Mesothelial cell of epicardium (in vitro differentiated cells): ENCODE results near the gene PLCB1. TPM values are rescaled to one million over a fixed set of nuclear protein-coding genes. Genes with fewer than 3 reads are reported as not detected.

Experiments used
- DNase-seq, 2 experiments: peaks; one replicate each; pipeline ENCODE4 v3.0.0; 2021; ENCODE audit warnings: low spot score in 2 of 2; ENCODE audit not compliant: unreplicated experiment in 2 of 2
- H3K27ac Mint-ChIP-seq: 2 replicates; pipeline ENCODE4 v1.8.0; 2021; ENCODE audit warnings: mixed read lengths
- H3K27me3 Mint-ChIP-seq: 2 replicates; pipeline ENCODE4 v1.8.0; 2021; ENCODE audit warnings: low read depth, mixed read lengths
- H3K36me3 Mint-ChIP-seq: 2 replicates; pipeline ENCODE4 v1.8.0; 2021; ENCODE audit warnings: mixed read lengths
- H3K4me1 Mint-ChIP-seq: 2 replicates; pipeline ENCODE4 v1.8.0; 2021; ENCODE audit warnings: mixed read lengths
- H3K4me3 Mint-ChIP-seq: 2 replicates; pipeline ENCODE4 v1.8.0; 2021; ENCODE audit warnings: mild to moderate bottlenecking, moderate library complexity, mixed read lengths
- H3K9me3 Mint-ChIP-seq: 2 replicates; pipeline ENCODE4 v1.8.0; 2021; ENCODE audit warnings: mixed read lengths
- CTCF ChIP-seq: fragments of 200-600 bp; sonication (generic); IDR thresholded peaks from one replicate; pipeline ENCODE4 v1.5.0; 2021; ENCODE audit warnings: antibody characterized with exemption; ENCODE audit not compliant: unreplicated experiment
- total RNA-seq: library from RNA; stranded (reverse); gene quantifications from 3 replicates; pipeline ENCODE4 v1.2.1, GENCODE V29; 2021

PLCB1 gene
- total RNA-seq, 1 donor from 2014 or later = 41.5 TPM

GRCh38 chr20:8216375-8217200 is 84.5 kb downstream of the PLCB1 start:
- H3K27ac Mint-ChIP-seq = no peak overlapping the region

DNA sequence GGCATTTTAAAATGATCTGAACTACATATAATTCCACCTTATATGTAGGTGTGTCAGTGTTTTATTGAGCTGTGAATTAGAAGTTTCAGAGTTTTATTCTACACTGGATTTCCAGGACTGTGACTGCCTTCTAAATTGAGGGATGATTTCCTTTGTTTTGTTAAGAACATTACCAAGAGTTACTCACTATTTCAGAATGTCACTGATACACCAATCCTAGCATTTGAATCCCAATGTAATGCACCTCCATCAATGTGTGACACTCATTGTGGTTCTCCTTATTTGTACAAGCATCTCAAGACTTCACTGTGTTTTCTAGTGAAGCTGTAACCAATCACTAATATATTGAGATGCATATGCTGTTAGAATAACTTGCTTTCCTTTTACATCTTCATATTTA is 86.8 kb downstream of the PLCB1 start:
- Mint-ChIP-seq H3K4me1 (peaks cover 25% of the 10 kb centered on the region), H3K27ac (no peak overlapping the region), H3K9me3 (peaks cover 16% of the 10 kb centered on the region), H3K27me3 (no peaks in the 10 kb centered on the region), H3K36me3 (no peaks in the 10 kb centered on the region), H3K4me3 (no peak overlapping the region)
- DNase-seq = no peak
- TF ChIP-seq CTCF = no peak

More at GRCh38 chr20:8216375-8217200, 84.5 kb downstream of the PLCB1 start:
- no peak for DNase-seq
- H3K9me3 Mint-ChIP-seq = peaks cover 11% of the 10 kb centered on the region
- no peak for TF ChIP-seq CTCF
- H3K4me1 Mint-ChIP-seq = peaks cover 28% of the 10 kb centered on the region
- no peaks in the 10 kb centered on the region for H3K27me3 Mint-ChIP-seq
- H3K36me3 Mint-ChIP-seq = no peaks in the 10 kb centered on the region
- H3K4me3 Mint-ChIP-seq = no peak overlapping the region

- H3K9me3 Mint-ChIP-seq = peaks cover 16% of the 10 kb centered on the region
- H3K4me3 Mint-ChIP-seq = no peak overlapping the region
- no peak for TF ChIP-seq CTCF
- H3K27ac Mint-ChIP-seq = no peak overlapping the region
- no peaks in the 10 kb centered on the region for H3K36me3 Mint-ChIP-seq
- H3K4me1 Mint-ChIP-seq = peaks cover 20% of the 10 kb centered on the region
- H3K27me3 Mint-ChIP-seq = no peaks in the 10 kb centered on the region
- no peak for DNase-seq
Measured at GRCh38 chr20:8219403-8219802, 87.3 kb downstream of the PLCB1 start.

DNA sequence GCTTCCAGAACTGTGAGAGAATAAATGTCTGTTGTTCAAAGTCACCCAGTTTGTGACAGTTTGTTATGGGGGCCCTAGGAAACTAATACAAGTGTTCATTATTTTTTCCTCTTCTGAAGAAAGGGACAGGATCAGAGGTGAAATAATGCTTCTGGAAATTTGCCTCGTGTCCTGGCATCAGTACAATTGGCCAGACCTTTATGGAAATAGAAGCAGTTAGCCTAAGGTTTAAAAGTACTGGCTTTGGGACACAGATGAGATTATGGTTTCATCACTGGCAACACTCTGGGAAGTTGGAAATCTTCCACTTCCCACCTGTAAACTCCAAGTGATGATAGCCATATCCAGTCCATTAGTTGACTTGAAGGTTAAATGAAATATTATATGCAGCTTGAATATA is 88.7 kb downstream of the PLCB1 start:
- Mint-ChIP-seq H3K4me3 (no peak overlapping the region), H3K27ac (no peak overlapping the region), H3K27me3 (no peaks in the 10 kb centered on the region), H3K9me3 (peaks cover 16% of the 10 kb centered on the region), H3K36me3 (no peaks in the 10 kb centered on the region), H3K4me1 (peaks cover 8% of the 10 kb centered on the region)
- no peak for DNase-seq
- no peak for TF ChIP-seq CTCF

GRCh38 chr20:8221887-8222419 is 89.9 kb downstream of the PLCB1 start:
- peaks cover 14% of the 10 kb centered on the region for H3K9me3 Mint-ChIP-seq
- peaks cover 4% of the 10 kb centered on the region for H3K4me1 Mint-ChIP-seq
- DNase-seq = no peak
- no peak overlapping the region for H3K27ac Mint-ChIP-seq
- no peak overlapping the region for H3K4me3 Mint-ChIP-seq
- TF ChIP-seq CTCF = no peak
- H3K27me3 Mint-ChIP-seq = no peaks in the 10 kb centered on the region
- no peaks in the 10 kb centered on the region for H3K36me3 Mint-ChIP-seq
